GM18519 (cell line): ENCODE data around the gene TMTC4.

ENCODE experiments used
- ATAC-seq: cut with Tn5 transposase; IDR thresholded peaks from one replicate; pipeline ENCODE4 v1.9.1; 2021; ENCODE audit warnings: mild to moderate bottlenecking, moderate library complexity; ENCODE audit not compliant: unreplicated experiment, low FRiP score

The TMTC4 gene

DNA sequence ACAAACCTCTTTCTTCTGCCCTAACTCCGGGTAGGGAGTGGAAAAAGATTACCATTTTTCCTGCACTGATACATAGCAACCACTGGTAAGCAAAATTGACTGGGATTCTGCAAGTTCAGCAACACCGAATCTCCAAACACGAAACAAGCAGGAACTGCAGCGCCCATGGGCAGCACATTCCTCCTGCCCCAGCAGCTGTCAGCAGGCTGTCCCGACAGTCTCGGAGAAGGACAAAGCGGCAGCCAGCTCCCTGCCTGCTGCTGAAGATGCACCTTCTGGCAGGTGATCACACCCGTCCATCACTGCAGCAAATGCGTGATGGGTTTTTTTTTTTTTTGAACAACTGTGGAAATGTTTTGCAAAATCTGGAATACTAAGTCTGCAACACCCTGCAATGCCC is 6.7 kb downstream of the TMTC4 start:
- ATAC-seq: no peak

DNA sequence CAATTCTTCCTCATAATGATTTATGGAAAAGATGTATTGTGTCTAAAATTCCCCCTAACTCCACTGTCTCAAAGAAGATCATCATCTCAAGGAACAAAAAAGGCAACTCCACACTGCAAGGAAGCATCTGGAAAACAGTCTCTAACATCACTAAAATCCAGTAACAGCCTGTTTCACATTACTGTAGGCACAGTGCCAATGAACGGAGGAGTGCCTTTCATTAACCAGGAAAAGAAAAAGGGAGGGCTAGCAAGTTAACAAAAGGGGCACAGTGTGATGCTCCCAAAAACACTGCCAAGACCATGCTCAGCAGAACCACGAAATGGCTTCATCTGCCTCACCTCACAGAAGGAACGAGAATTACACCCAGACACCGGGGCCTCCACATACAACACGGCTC is 8.5 kb downstream of the TMTC4 start:
- ATAC-seq: no peak

DNA sequence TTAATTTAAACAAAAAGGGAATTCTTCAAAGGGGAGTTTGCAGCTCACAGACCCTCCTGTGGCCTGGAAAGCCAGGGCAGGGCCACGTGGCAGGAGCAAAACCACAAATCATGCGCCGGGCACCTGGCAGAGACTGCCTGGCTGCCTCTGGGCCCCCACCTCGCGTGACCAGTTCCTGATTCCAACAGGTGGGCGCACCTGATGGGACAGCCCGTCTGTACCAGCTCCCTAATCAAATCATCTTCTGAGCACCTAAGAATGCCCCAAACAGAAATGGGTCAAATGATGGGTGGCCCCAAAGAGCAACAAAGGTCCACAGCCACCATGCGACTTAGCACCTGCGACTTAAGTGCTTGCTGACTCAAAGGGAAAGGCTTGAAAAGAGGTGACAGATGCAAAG is 9.2 kb downstream of the TMTC4 start:
- ATAC-seq: no peak

DNA sequence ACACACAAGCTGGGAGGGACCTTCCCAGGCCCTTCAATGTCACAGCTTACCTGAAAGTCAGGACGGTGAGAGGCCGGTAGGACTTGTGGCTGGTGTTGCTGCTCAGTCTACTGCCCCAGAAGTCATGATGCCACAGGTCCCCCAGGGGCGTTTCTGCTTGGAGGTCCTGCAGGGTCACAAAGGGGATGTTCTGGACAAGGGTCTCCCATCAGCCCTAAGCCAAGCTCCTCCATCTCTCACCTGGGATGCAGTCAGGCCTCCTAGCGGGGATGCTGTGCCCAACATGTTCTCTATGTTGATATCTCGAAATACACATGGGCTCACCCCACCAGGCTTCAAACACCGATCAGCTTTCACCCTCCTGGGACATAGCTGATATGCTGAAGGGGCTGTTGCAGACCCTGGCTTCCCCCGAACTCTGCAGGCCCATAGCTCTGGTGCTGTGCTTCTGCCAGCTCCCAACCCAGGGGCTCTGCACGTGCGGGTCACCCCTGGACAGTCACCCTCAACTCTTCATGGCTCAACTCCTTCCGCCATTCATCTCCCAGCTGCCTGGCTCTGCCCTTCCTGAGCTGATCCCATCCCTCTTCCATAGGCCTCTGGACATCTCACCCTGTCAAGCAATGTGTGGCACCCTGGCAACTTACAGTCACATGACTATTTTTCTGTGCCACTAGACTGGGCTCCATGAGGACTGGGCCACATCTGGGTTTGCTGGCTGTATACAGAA is 10.3 kb downstream of the TMTC4 start:
- ATAC-seq: no peak

DNA sequence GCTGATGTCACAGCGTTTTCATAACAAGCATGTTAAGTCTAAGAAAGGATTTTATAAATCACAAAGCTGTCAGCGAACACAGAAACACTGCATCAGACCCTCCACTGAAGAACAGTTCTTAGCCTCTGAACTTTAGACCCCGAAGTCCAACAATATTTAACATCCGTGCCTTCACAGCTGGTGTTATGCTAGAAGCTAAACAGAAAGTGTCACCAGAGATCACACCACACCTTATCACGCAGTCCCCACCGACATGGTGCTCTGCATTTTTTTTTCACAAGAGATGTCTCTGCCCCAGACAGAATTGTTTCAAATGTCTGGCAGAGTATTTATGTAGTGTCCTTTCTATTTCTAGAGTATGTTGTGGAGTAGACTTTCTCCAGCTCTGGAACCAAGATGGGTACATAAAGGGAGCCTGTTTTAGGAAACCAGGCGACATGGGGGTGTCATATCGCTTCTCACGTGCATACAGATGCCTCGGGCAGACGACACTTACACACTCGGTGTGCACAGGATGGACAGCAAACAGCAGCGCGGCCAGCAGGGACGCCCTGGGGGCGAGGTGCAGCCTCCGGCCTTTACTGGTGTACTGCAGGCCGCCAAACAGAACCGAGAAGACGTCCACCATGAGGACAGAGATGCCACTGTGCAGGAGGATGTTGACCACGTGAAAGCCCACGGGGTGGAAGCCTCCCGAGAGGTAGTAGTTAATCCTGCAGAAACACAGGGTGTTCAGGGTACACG is 12.0 kb downstream of the TMTC4 start:
- ATAC-seq: no peak

DNA sequence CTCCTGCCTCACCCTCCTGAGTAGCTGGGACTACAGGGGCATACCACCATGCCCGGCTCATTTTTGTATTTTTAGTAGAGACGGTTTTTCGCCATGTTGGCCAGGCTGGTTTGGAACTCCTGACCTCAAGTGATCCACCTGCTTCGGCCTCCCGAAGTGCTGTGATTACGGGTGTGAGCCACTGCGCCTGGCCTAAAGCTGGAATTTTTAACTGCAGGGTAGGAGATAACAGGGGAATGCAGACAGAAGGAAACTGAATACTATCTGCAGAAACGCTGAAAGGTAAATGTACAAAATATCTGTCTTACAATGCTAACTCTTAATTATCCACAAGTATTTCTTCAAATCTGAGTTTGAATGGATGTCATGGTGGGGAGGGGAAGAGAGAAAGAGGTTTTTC is 13.8 kb downstream of the TMTC4 start:
- no peak for ATAC-seq

DNA sequence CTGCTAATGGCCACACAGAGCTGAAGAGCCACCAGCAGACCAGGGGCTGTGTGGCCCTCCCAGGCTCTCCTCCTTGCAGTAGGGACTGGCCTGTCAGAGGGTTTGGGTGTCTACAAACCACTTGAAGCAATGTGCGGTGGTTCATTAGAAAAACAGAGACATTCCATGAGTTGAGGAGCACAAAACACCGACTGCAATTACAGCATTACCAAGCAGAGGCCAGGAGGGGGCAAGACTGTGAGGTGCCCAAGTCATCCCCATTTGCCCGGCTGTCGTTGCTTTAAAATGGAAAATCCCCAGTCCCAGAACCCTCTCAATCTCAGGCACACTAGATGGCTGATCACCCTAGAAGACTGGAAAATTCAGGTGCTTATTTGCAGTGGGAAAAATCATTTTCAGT is 15.0 kb downstream of the TMTC4 start:
- no peak for ATAC-seq

DNA sequence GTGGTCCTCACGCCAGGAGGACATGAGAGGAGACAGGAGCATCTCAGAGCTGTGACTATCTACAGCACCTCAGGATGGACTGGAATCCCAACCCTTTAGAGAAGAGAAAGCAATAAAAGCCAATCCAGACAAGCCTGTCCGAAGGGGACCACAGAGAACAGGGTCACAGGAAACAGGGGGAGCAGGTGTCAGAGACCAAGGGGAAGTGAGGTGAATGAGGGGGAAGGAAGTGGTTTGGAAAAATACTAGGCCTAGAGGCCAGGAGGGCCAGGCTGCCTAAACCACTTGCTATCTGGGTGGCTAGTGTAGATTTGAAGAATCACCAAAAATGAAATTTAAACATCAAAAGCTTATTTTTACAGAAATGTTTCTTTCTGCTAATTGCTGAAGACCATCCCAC is 16.2 kb downstream of the TMTC4 start:
- ATAC-seq: peak; percentile 79

DNA sequence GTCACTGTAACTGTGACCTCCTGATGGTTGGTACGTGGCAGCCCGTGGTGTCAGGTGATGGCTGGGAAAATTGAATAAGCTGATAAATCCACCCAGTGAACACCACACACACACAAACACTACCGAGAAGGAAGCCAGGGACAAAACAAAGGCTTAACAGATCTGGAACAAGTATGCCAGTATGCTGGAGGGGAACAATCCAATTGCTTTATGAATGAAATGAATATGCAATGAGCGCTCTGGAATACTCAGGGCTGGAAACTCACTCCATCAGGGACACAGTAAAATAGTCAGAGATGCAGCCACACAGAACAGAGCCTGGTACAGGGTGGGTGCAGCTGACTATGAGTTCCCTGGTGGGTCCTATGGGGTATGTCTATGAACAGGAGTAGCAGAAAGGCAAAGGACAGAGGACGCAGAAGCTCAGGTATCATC is 16.7 kb downstream of the TMTC4 start:
- ATAC-seq: no peak

DNA sequence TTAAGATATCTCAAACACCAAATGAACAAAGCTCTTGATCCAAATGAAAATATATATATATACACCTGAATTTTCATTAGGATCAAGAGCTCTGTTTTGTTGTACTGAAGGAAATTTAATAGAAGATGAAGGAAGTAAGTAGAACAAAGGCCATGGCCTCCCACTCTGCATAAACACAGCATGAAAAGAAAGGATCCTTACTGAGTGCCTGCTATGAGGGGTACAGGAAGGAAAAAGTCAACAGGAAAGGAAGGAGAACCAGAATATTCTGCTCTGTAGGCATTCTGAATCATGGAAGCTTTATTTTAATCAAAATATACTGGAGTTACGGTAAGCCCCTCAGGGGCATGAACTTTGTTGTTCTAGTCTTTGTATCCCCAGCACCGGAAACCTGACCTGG is 22.1 kb downstream of the TMTC4 start:
- ATAC-seq: no peak

DNA sequence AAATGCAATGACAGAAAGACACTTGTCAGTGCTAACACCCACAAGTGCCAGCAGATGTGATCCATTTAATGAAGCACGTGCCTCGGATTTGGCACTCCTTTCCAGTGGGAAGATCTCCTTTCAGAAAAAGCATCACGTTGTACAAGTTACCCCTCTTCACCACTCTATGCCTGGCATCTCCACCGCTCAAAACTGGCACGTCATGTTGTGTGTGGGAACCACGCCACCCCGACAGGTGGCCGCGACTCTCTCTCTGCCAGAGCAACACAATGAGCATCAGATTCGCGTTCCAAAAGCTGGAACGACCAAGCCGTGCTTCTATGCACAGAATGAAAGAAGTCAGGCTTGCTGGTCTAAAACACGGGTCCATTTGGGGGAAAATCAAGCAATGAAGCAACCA is 24.3 kb downstream of the TMTC4 start:
- ATAC-seq: no peak

DNA sequence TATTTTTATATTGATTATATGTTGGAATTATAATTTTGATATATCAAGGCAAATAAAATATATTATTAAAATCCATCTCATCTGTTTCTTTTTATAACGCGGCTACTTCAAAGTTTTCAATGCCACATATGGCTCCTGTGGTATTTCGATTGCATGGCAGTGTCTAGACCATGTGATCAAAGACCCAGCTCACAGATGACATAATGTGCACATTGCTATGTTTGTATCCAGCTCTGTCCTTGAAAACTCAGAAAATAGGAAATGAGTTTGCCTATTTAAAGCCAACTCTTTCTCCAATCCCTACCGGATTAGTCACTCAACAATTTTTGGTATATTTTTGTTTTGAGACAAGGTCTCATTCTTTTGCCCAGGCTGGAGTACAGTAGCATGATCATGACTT is 26.2 kb downstream of the TMTC4 start:
- no peak for ATAC-seq

DNA sequence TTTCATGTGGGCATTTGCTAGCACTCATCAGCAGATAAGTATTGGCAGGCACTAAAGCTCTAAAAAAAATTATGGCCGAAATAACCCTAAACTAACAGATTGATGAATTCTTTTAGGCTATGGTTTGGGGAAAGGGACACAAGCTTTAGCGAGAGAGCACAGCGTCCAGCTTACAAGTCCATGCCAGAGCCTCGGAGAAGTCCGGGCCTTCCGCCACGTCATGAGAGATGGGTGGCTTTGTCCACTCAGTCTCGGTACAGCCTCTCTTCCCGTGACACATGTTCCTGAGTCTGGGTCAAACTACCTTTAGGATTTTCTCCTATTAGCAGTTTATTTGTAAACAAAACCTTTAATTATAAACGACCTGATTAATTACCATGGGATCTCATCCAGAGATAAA is 27.7 kb downstream of the TMTC4 start:
- ATAC-seq: no peak

DNA sequence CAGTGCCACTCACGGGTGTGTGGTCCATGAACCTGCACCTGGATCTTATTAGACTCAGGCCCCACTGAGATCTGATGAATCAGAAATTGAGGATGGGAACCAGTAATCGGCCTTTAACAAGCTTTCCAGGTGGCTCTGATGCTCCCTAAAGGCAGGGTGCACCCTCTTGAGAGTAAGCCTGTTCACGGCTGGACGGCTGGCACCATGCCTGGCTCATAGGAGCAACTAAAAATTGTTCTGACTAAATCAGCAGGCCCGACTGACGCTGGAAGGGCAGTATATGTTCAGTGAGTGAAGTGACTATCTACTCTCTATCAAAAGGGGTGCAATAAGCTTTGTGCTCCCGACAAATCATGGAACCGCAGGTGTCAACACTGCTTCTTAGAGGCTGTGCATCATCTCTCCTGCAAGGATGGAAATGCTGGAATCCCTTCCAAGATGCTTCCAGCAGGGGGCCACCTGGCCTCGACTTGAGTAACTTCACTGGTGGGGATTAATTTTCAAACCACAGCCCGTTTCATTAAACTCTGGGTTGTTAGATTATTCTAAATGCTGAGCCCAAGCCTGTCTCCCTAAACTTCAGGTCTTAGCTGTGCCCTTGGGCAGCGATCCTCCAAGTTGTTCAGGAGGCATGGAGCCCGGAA is 28.4 kb downstream of the TMTC4 start:
- no peak for ATAC-seq

DNA sequence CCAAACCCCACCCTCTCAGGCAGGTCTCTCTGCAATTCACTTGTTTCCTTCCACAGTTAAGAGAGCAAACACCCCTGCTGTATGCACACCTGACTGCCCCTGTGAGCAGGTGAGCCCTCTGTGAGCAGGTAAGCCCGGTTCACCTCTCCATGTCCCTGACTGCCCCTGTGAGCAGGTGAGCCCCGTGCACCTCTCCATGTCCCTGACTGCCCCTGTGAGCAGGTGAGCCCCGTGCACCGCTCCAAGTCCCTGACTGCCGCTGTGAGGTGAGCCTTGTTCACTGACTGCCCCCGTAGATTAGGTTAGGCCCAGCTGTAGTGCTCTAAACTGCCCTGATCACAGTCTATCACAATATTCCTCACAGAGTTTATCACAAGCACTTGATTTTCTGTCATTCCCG is 29.2 kb downstream of the TMTC4 start:
- ATAC-seq: no peak

DNA sequence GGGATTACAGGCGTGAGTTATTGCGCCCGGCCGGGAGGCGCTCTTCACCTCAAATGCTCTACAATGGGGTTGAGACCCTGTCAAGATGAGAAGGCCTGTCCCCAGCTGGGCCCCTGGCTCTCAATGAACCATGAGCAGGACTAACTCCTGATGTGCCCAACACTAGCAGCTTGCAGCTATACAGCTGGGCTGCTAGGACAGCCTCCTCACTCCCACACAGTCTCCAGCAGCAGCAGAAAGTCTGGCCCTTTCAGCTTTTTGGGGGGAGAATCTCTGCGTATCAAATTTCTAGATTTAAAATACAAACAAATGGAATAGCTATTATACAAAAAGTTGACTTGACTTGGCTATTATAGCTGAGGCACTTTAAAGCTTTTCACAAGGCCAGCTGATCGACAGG is 30.2 kb downstream of the TMTC4 start:
- ATAC-seq: no peak

DNA sequence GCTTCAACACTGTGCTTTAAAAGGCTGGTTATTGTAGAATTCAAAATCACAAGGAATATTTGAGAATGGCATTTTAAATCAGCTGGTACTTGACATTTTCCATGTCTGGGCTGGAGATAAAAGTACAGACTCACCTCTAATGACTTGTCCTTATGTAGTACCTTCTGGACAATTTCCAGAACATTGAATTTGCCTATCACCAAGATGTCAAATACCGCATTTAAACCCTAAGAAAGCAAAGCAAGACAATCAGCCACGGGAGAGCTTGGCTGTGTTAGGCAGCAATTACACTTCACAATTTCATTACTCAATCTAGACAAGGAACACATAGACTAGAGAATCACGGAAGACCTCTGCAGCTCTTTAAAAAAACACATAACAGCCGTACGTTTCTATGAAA is 36.8 kb downstream of the TMTC4 start:
- ATAC-seq: no peak

DNA sequence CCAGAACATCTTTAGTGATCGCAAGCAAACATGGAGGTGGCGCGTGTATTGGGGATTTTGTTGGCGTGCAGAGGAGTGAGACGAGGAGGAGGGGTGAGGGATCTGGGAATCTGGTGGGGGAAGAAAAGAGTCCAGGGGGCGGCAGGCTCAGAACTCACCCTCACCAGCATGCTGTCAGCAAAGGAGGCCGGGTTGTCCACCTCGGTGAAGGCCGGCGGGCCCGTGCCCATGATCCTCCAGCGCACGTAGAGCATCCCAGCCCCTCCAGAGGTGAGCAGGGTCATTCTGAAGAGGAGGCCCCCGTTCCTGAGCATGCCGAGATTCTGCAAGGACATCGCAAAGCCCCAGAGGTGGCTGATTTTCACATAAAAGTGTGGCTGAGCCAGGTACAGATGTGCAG is 37.2 kb downstream of the TMTC4 start:
- ATAC-seq: no peak

DNA sequence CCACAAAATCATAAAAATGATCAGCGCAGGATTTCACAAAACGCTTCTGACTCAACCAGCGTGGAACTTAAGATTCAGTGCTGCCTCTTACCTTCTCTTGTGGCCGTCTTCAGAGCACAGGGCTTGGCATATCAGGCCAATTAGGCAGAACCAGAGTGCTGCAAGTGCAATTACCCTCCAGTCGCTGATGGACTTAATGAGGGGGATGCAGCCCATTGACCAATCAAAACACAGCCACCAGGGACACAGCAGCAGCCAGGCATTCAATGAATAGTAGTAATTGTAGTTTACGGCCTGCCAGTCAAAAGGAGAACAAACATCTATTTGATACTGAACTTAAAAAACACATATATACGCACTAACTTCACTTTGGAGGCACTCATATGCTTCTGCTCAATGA is 38.2 kb downstream of the TMTC4 start:
- ATAC-seq: no peak

DNA sequence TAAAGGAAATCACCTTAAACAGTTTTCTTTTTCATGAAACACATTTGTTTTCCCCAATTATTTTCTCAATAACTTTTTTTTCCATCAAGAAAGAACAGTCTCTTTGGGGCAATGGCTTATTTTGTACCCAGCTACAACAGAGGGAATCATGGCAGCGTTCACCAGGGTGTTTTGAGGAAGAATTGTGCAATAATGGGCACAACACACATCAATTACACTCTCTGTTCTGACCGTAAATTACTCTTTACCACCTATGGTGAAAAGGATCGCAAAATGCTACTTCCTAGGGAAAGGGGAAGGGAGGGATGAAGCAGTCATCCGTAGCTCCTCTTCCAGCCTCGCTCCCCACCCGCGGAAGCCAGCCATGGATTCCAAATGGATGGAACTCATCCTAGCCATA is 38.6 kb downstream of the TMTC4 start:
- no peak for ATAC-seq

DNA sequence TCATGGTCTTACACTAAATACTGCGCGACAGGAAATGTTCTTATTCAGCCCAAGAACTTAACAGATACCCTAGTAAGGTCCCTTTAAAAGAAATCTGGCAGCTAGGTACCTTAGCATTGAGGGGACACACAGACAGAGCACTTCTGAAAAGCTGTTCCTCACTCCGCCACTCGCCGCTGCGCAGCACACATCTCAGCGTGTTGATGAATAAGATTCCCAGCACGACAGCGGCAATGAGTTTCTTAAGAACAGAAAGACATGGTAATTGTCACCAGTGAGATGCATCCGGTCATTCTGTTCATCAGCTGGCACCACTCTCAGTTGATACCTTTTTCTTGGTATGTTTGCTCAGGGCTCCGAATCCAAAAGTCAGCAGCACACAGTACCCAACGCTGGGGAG is 39.9 kb downstream of the TMTC4 start:
- ATAC-seq: no peak

DNA sequence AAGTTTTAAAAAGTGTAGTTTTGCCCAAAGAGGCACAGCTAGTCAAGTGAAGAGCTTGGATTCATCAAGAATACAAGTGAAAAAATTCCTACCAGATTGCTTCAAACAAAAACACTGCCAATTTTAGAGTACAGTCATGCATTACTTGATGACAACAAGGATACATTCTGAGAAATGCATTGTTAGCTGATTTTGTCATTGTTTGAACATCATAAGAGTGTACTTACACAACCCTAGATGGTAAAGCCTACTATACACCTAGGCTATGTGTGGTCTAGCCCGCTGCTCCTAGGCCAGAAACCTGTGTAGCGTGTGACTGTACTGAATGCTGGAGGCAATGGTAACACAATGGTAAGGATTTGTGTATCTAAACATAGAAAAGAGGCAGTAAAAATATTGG is 41.1 kb downstream of the TMTC4 start:
- ATAC-seq: no peak
